HT1080 (cell line): ENCODE data around the gene CDC6. TPM values are rescaled to one million over a fixed set of nuclear protein-coding genes. Genes with fewer than 3 reads are reported as not detected.

Source experiments
- DNase-seq: peaks from one replicate; pipeline ENCODE4 v3.0.0-alpha.2; 2015; ENCODE audit warnings: low read depth
- polyA plus RNA-seq, 2 experiments: library from polyadenylated mRNA; depleted of rRNA; stranded (reverse); fragments of >200 nt; gene quantifications; 2 replicates each; pipeline ENCODE4 v1.2.3, GENCODE V29; 2015
- total RNA-seq: library from RNA; depleted of rRNA; stranded (reverse); fragments of >200 nt; shearing (Covaris generic); gene quantifications from 2 replicates; pipeline ENCODE4 v1.2.3, GENCODE V29; 2014; rRNA removed

CDC6 gene, protein sequence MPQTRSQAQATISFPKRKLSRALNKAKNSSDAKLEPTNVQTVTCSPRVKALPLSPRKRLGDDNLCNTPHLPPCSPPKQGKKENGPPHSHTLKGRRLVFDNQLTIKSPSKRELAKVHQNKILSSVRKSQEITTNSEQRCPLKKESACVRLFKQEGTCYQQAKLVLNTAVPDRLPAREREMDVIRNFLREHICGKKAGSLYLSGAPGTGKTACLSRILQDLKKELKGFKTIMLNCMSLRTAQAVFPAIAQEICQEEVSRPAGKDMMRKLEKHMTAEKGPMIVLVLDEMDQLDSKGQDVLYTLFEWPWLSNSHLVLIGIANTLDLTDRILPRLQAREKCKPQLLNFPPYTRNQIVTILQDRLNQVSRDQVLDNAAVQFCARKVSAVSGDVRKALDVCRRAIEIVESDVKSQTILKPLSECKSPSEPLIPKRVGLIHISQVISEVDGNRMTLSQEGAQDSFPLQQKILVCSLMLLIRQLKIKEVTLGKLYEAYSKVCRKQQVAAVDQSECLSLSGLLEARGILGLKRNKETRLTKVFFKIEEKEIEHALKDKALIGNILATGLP
- total RNA-seq, result 57.6 and 64.7 TPM in 2 replicates
- 31.1 and 31.3 TPM in 2 replicates for polyA plus RNA-seq (2015; cell fraction: cytosol; rRNA removed)
- polyA plus RNA-seq (2015; cell fraction: nucleus; rRNA removed), result 50.5 and 62.2 TPM in 2 replicates

DNA sequence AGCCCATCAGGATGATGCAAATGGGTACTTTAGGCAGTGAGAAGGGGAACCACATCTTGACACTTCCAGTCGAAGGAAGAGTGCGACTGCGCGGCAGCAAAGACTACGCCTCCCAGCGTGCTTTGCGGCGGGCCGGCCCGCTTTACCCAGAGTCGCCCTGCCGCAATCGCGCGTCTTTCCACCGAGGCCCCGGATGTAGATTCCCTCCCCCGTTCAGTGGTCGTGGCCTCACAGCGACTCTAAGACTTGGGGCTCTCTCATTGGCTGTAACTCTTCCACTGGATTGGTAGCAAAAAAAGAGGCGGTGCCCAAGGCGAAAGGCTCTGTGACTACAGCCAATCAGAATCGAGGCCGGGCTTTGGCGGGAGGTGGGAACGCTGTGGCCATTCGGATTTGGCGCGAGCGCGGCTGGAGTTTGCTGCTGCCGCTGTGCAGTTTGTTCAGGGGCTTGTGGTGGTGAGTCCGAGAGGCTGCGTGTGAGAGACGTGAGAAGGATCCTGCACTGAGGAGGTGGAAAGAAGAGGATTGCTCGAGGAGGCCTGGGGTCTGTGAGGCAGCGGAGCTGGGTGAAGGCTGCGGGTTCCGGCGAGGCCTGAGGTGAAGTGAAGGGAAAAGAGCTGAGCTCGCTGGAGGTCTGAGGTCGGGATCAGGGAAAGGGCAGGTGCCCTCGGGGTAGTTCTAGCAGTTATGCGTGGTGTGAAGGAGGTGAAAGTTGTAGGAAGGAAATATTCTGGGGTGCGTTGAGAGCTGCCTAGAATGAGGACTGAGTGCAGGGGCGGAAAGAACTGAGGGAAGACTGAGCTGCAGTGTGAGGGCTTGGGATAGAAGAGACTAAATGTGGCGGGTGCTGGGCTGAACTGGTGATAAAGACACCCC lies at the start of gene CDC6:
TSS of gene CDC6 (plus strand) at position 386 of the 876 bp plus-strand sequence. CDS start 1,542 bp downstream, outside the sequence.
- peak; percentile 99 for DNase-seq

DNA sequence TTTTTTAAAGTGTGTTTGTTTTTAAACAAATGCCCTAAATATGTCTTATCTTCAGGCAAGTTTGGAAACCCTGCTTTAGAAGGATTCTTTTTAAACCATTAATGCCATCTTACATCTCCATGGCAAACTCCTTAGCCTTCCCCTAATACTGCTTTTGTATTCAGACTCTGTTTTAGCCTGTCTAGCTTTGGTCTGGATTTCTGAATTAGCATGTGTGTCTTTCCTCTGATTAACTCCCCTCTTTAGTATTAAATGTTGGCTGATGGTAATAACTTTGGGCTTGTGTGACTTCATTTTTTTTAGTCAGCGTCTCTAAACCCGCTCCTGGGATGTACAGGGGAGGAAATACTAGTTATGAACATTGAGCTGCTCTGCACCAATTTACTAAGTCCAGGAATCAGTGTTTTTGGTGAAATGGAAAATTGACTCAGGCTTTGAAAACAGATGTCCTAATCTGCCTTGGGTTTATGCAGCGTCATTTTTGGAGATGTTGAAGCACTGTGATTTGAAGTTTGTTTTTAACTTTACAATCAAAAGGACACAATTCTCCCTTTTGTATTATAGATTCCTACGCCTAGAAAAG lies 46.3 kb upstream of the CDC6 start:
- no peak for DNase-seq

GRCh38 chr17:40242774-40243173 lies 44.9 kb upstream of the CDC6 start:
- no peak for DNase-seq

GRCh38 chr17:40243761-40244160 lies 43.9 kb upstream of the CDC6 start:
- DNase-seq, result no peak

GRCh38 chr17:40244255-40244654 lies 43.4 kb upstream of the CDC6 start:
- no peak for DNase-seq

- DNase-seq, result no peak
These were observed 39.7 kb upstream of the CDC6 start for GRCh38 chr17:40247926-40248495.

- no peak for DNase-seq
These were observed 39.2 kb upstream of the CDC6 start for GRCh38 chr17:40248507-40248906.

- DNase-seq, result peak; percentile 85
These were observed 36.1 kb upstream of the CDC6 start for GRCh38 chr17:40251576-40251975.

DNA sequence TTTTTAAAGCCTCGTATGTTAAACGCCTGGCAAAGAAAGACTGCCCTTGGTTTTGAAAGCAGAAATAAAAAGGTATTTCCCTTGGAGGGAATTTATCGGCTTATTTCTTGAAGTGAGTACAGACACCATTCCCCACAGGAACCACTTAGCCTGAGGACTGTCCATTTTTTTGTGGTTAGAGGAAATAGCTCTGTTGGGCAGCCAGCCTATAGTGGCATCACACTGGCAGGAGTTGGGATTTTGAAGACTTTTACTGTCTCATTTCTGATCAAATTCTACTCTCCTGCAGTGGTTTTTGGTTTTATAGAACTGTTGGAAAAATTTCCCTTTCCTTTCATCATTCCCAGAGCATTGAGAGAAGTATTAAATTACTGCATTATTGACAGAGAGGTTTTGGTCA lies 34.1 kb upstream of the CDC6 start:
- DNase-seq, result no peak

GRCh38 chr17:40259505-40259904 lies 28.2 kb upstream of the CDC6 start:
- no peak for DNase-seq

DNA sequence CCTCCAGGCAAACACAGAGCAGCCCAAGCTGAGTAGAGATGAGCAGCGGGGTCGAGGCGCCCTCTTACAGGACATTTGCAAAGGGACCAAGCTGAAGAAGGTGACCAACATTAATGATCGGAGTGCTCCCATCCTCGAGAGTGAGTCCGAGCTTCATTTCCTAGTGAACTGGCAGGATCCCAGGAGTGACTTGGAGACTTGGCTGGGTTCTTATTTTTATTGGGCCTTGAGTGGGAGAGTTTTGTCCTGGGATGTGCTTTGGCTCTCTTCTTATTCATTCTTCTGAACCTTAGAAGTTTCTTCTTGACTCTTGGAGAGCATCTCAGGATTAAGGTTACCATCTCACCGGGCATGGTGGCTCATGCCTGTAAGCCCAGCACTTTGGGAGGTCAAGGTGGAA lies 27.2 kb upstream of the CDC6 start:
- no peak for DNase-seq

DNA sequence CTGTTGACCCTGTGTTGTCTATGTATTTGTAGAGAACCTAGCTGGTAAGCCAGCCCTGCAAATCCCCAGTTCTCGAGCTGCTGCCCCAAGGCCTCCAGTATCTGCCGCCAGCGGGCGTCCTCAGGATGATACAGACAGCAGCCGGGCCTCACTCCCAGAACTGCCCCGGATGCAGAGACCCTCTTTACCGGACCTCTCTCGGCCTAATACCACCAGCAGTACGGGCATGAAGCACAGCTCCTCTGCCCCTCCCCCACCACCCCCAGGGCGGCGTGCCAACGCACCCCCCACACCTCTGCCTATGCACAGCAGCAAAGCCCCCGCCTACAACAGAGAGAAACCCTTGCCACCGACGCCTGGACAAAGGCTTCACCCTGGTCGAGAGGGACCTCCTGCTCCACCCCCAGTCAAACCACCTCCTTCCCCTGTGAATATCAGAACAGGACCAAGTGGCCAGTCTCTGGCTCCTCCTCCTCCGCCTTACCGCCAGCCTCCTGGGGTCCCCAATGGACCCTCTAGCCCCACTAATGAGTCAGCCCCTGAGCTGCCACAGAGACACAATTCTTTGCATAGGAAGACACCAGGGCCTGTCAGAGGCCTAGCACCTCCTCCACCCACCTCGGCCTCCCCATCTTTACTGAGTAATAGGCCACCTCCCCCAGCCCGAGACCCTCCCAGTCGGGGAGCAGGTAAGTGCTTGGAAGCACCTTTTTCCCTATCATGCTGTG lies 23.1 kb upstream of the CDC6 start:
- no peak for DNase-seq

DNA sequence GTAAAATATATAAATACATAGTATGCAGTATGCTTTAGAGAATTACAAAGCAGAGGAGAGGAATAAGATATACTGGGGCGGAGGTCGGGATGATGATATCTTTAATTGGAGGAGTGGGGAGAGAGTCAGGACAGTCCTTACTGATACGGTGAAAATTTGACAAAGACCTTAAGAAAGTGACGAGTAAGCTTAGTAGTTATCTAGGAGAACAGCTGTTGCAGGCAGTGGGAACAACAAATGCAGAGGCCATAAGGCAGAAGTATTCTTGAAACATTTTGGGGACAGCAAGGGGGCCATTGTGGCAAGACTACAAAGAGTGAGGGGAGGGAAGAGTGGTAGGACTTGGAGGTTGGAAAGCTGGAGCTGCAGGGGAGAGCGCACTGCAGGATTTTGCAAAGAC lies 22.3 kb upstream of the CDC6 start:
- no peak for DNase-seq

DNA sequence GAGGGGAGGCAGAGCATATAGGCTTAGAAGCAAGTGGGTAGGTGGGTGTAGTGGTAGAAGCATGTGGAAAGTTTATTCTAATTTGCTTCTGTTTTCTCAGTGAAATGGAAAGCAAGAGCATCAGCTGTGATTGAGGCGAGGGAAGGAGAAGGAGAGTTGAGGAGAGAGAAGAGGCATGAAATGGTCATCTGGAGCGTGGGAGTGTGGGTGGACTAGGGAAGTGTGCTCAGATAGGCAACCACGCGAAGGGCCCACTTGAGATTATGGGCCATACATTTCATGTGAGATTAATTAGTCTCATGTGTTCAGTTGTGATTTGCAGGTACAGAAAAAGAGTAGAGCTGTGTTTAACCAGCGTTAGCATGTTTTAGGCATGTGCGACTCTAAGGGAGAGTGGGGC lies 20.8 kb upstream of the CDC6 start:
- no peak for DNase-seq

- DNase-seq, result no peak
These were observed 19.5 kb upstream of the CDC6 start for GRCh38 chr17:40268141-40268712.

GRCh38 chr17:40278414-40278813 lies 9.3 kb upstream of the CDC6 start:
- DNase-seq, result no peak

GRCh38 chr17:40279402-40279801 lies 8.3 kb upstream of the CDC6 start:
- no peak for DNase-seq

DNA sequence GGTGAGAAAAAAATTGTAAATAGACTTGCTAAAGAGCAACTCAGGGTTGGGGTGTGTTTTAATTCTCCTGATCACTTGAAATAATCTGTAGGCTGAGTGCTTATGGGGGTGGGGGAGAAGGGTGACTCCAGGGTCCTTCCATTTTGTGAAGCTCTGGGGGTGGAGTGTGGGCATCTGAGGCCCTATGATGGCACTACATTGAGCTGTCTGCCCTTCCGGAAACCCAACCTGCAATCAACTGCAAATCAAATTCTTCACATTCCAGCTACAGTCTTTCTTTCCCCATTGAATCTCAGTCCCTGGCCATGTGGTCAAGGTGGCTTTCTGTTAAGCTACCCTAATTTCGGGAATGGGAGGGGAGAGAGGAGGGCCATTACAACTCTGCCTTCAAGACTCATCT lies 6.0 kb upstream of the CDC6 start:
- no peak for DNase-seq

DNA sequence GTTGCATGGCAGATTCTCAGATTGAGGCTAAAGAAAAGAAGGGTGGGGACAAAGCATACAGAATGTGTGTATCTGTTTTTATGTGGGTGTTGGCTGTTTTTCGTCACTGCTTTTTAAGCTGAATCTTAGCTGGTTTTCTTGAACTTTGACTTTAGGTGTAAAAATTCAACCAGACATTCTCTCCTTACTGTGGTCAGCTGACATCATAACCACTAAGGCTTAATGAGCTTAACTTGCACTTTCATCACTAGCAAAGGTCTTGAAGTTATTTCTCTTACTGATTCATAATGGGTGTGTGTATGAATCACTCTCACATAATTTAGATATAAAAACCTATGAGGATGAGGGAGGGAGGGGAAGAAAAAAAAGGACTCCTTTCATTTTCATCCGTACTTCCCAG lies 4.0 kb upstream of the CDC6 start:
- peak; percentile 90 for DNase-seq

- DNase-seq, result peak; percentile 55
These were observed 3.5 kb upstream of the CDC6 start for GRCh38 chr17:40284085-40284713.
